HepG2 (cell line): Measurements from ENCODE around the gene CABLES2. TPM values are rescaled to one million over a fixed set of nuclear protein-coding genes. Genes with fewer than 3 reads are reported as not detected.

ENCODE experiments used
- ATAC-seq: fragments of 200-7000 bp; cut with Tn5 transposase; 3 replicates; pipeline ENCODE4 v1.9.1; 2020; ENCODE audit warnings: mild to moderate bottlenecking, moderate library complexity
- BruUV-seq: library from RNA; stranded (reverse); fragments of 400-500 nt; replicated peaks from 2 replicates; lab custom pipeline; 2021; lab: Mats Ljungman, UMichigan
- CTCF ChIA-PET: fragments of 300-600 bp; formaldehyde crosslinking; extraction: SDS; loops from one replicate; lab custom pipeline; 2021; ENCODE audit warnings: low total read pairs, inconsistent platforms, low intra/inter-chr PET ratio; lab: Yijun Ruan, JAX
- POLR2A ChIA-PET: fragments of 350-600 bp; sonication (Branson Sonifier 250); formaldehyde crosslinking; loops from one replicate; lab custom pipeline; 2020; ENCODE audit warnings: antibody characterized with exemption, inconsistent platforms; lab: Yijun Ruan, JAX
- DNase-seq: peaks from one replicate; pipeline ENCODE4 v3.0.0-alpha.2; 2015; ENCODE audit warnings: low spot score
- FAIRE-seq: peaks from 3 replicates; lab custom pipeline; 2011; peaks lifted over from hg19 to GRCh38; lab: Jason Lieb, UNC
- H2AFZ ChIP-seq: one replicate; pipeline ENCODE4 v1.6.1; 2011; ENCODE audit warnings: low read length, inconsistent platforms
- H3K27ac ChIP-seq: fragments of 300-600 bp; 3 replicates; pipeline ENCODE4 v1.8.0; 2011; ENCODE audit warnings: mixed run types, mild to moderate bottlenecking, mixed read lengths, low read length, inconsistent platforms; ENCODE audit not compliant: insufficient read depth; ENCODE audit errors: extremely low read length
- H3K27me3 ChIP-seq, 2 experiments: fragments of 200-600 bp in 1 of 2; 2 replicates in 1 of 2; 3 replicates in 1 of 2; pipeline versions ENCODE4 v1.6.0 to v1.8.0; 2011; ENCODE audit warnings: low read length in 2 of 2, mild to moderate bottlenecking in 2 of 2, moderate library complexity in 2 of 2, inconsistent platforms in 1 of 2; ENCODE audit not compliant: insufficient read depth in 2 of 2, control insufficient read depth in 1 of 2
- H3K36me3 ChIP-seq, 2 experiments: fragments of 200-600 bp in 1 of 2; replicated peaks in 1 of 2; 2 replicates in 1 of 2; 3 replicates in 1 of 2; pipeline versions ENCODE4 v1.5.1 to v1.8.0; 2011; ENCODE audit warnings: low read length in 2 of 2, inconsistent platforms in 1 of 2; ENCODE audit not compliant: insufficient read depth in 2 of 2, control insufficient read depth in 1 of 2
- H3K4me1 ChIP-seq: 2 replicates; pipeline ENCODE4 v1.5.1; 2012; ENCODE audit warnings: low read length, inconsistent platforms; ENCODE audit not compliant: insufficient read depth
- H3K4me2 ChIP-seq: 2 replicates; pipeline ENCODE4 v1.6.0; 2011; ENCODE audit warnings: low read depth, low read length, inconsistent platforms
- H3K4me3 ChIP-seq, 3 experiments: fragments of 200-600 bp in 1 of 3; sonication (generic), shearing (Covaris generic) in 1 of 3; replicated peaks in 1 of 3; 2 replicates each; pipeline ENCODE4 v1.5.1; 2011 to 2016; ENCODE audit warnings: low read length in 3 of 3, inconsistent platforms in 2 of 3, low read depth in 2 of 3, mild to moderate bottlenecking in 2 of 3, control low read depth in 1 of 3, mixed read lengths in 1 of 3; ENCODE audit not compliant: insufficient read depth in 1 of 3
- H3K79me2 ChIP-seq: one replicate; pipeline ENCODE4 v1.6.1; 2011; ENCODE audit warnings: low read length, inconsistent platforms; ENCODE audit not compliant: insufficient read depth
- H3K9ac ChIP-seq: 2 replicates; pipeline ENCODE4 v1.6.0; 2011; ENCODE audit warnings: mild to moderate bottlenecking, low read depth, low read length, inconsistent platforms; ENCODE audit not compliant: insufficient read depth
- H3K9me3 ChIP-seq: 2 replicates; pipeline ENCODE4 v1.5.1; 2012; ENCODE audit warnings: mild to moderate bottlenecking, low read length
- H4K20me1 ChIP-seq: 2 replicates; pipeline ENCODE4 v1.6.0; 2011; ENCODE audit warnings: inconsistent platforms, mild to moderate bottlenecking, low read length, moderate library complexity; ENCODE audit not compliant: insufficient read depth
- AGO1 ChIP-seq: fragments of 200-400 bp; formaldehyde crosslinking; IDR thresholded peaks from 2 replicates; pipeline ENCODE4 v1.6.1; 2017; ENCODE audit warnings: mild to moderate bottlenecking, low read depth, low read length, moderate library complexity; ENCODE audit not compliant: poor library complexity, severe bottlenecking
- AGO2 ChIP-seq: fragments of 200-400 bp; formaldehyde crosslinking; optimal IDR thresholded peaks from 2 replicates; pipeline ENCODE3; 2017; ENCODE audit warnings: mild to moderate bottlenecking, low read depth, low read length, moderate library complexity
- HDAC6 ChIP-seq: fragments of 200-600 bp; sonication (generic); IDR thresholded peaks from 2 replicates; pipeline ENCODE4 v1.7.0; 2017; ENCODE audit warnings: mild to moderate bottlenecking, antibody characterized with exemption, low read length, low read depth
- HNRNPH1 ChIP-seq: fragments of 200-400 bp; formaldehyde crosslinking; optimal IDR thresholded peaks from 2 replicates; pipeline ENCODE3; 2017; ENCODE audit warnings: mild to moderate bottlenecking, low read depth, low read length
- JUNB ChIP-seq: sonication (generic); formaldehyde crosslinking; IDR thresholded peaks from 2 replicates; pipeline ENCODE4 v1.8.0; 2022; ENCODE audit warnings: missing genetic modification reagents, mild to moderate bottlenecking, borderline replicate concordance
- KDM5B ChIP-seq: sonication (generic); formaldehyde crosslinking; IDR thresholded peaks from 2 replicates; pipeline ENCODE4 v1.4.0; 2020; ENCODE audit warnings: missing genetic modification reagents, mild to moderate bottlenecking, borderline replicate concordance
- MAZ ChIP-seq, 2 experiments: sonication (generic) in 1 of 2; formaldehyde crosslinking in 1 of 2; IDR thresholded peaks; 2 replicates each; pipeline versions ENCODE4 v1.5.0 to v1.6.1; 2012 to 2020; ENCODE audit warnings: low read depth in 2 of 2, mild to moderate bottlenecking in 2 of 2, borderline replicate concordance in 1 of 2, improper control_type of control experiment in 1 of 2, low read length in 1 of 2, missing genetic modification reagents in 1 of 2, moderate library complexity in 1 of 2
- NFKB2 ChIP-seq: sonication (generic); formaldehyde crosslinking; IDR thresholded peaks from 2 replicates; pipeline ENCODE4 v1.4.0; 2020; ENCODE audit warnings: missing genetic modification reagents, borderline replicate concordance
- PAF1 ChIP-seq: IDR thresholded peaks from 2 replicates; pipeline ENCODE4 v1.6.1; 2016; ENCODE audit warnings: missing genetic modification reagents, missing compliant biosample characterization
- POLR2AphosphoS5 ChIP-seq: IDR thresholded peaks from 2 replicates; pipeline ENCODE4 v1.6.1; 2012; ENCODE audit warnings: low read depth, low read length
- RBM22 ChIP-seq: fragments of 200-400 bp; formaldehyde crosslinking; optimal IDR thresholded peaks from 2 replicates; pipeline ENCODE3; 2017; ENCODE audit warnings: mild to moderate bottlenecking, low read length, moderate library complexity
- SP4 ChIP-seq: sonication (generic); formaldehyde crosslinking; IDR thresholded peaks from 2 replicates; pipeline ENCODE4 v1.8.1; 2023; ENCODE audit warnings: mild to moderate bottlenecking, missing genetic modification reagents
- SRSF1 ChIP-seq: fragments of 200-400 bp; formaldehyde crosslinking; optimal IDR thresholded peaks from 2 replicates; pipeline ENCODE3; 2017; ENCODE audit warnings: mild to moderate bottlenecking, low read depth, low read length, moderate library complexity
- WGBS: methylation state at CpG from one replicate; pipeline ENCODE4 v1.1.6; 2017; ENCODE audit warnings: low lambda C conversion rate; 5-methylcytosine and 5-hydroxymethylcytosine counted together
- in situ Hi-C: cut with HindIII; loops from 2 replicates; pipeline ENCODE4 v1.10.0; 2017; ENCODE audit warnings: low pct_unique_long_range_greater_than_20kb; ENCODE audit not compliant: extremely low pct_ligation_motif_present
- intact Hi-C: fragments of 100-400 bp; cut with micrococcal nuclease; formaldehyde crosslinking; loops from one replicate; pipeline ENCODE4 v1.10.0; 2022; ENCODE audit not compliant: unreplicated experiment
- polyA plus RNA-seq, 8 experiments: library from polyadenylated mRNA; depleted of rRNA in 3 of 8; stranded (reverse) in 7 of 8; unstranded in 1 of 8; fragments of >200 nt; fragmentation: Illumina TruSeq in 4 of 8; extraction: Trizol in 4 of 8; gene quantifications; 2 replicates each; pipeline versions ENCODE4 v1.2.1 to v1.2.3, GENCODE V29; 2011 to 2016; ENCODE audit warnings: low read depth in 4 of 8, missing spikeins in 1 of 8, mixed read lengths in 1 of 8; ENCODE audit not compliant: insufficient read depth in 1 of 8
- total RNA-seq, 5 experiments: library from RNA; depleted of rRNA; stranded (reverse); fragments of >200 nt; fragmentation: Illumina TruSeq; extraction: Trizol; gene quantifications; 2 replicates each; pipeline ENCODE4 v1.2.3, GENCODE V29; 2016; ENCODE audit warnings: low read depth in 1 of 5
- TF ChIP-seq, protein P1 (sequence below): sonication (generic); formaldehyde crosslinking; IDR thresholded peaks from 2 replicates; pipeline ENCODE4 v1.5.0; 2020; ENCODE audit warnings: missing genetic modification reagents, mild to moderate bottlenecking, borderline replicate concordance

The CABLES2 gene
- total and polyA plus RNA-seq, 2 of the 13 experiments (the other 11 are each of a cell fraction or from before 2014, with no cell fraction given), result 5.2 to 9.7 TPM

DNA sequence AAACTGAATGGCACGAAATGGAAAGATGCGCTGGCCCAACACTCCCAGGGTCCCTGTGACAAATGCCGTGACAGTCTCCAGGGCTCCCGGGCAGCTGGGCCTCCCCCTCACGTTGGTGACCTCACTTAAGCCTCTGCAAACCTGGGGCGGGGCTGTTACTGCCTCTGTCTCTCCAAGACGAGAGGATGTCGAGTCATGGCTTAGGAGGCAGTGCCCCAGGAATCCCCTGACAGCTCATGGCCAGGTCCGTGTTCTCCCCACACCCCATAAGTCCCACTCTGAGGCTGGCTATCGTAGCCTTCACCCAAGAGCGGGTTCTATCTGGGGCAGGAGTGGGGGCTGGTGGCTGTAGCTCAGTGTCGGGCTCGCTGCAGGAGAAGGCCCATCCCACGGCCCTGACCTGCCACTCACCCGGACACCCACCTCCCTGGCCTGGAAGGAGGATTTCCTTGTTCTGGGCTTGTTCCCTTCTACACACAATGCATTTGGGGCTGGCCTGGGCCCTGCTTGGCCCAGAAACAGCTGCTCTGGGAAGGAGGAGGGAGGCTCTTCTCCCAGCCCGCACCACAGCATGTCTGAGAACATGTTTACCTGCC, 25.8 kb downstream of the CABLES2 start:
- no peak overlapping the region for H3K4me3 ChIP-seq
- in situ Hi-C loops, result no loop called here
- H3K36me3 ChIP-seq, result 0 out of 5 replicates have a peak, but pooled peaks cover 2 to 6% of the 10 kb centered on the region in 2 experiments
- no peak overlapping the region for H3K4me2 ChIP-seq
- FAIRE-seq, result no peak
- H2AFZ ChIP-seq, result no peak overlapping the region
- no peak overlapping the region for H3K27ac ChIP-seq
- TF ChIP-seq, protein P1, sequence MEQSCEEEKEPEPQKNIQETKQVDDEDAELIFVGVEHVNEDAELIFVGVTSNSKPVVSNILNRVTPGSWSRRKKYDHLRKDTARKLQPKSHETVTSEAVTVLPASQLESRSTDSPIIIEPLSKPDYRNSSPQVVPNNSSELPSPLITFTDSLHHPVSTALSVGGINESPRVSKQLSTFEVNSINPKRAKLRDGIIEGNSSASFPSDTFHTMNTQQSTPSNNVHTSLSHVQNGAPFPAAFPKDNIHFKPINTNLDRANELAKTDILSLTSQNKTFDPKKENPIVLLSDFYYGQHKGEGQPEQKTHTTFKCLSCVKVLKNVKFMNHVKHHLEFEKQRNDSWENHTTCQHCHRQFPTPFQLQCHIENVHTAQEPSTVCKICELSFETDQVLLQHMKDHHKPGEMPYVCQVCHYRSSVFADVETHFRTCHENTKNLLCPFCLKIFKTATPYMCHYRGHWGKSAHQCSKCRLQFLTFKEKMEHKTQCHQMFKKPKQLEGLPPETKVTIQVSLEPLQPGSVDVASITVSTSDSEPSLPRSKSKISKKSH (CRISPR knock-in tag), result peak; percentile 72
- no peak for TF ChIP-seq JUNB
- peak; percentile 79 for TF ChIP-seq AGO2
- 0 out of 2 replicates have a peak, but pooled peaks have one; percentile 32 for TF ChIP-seq SP4 (CRISPR knock-in tag)
- TF ChIP-seq SRSF1, result peak; percentile 10
- TF ChIP-seq KDM5B (CRISPR knock-in tag), result peak; percentile 33
- peak; percentile 6 for TF ChIP-seq AGO1
- TF ChIP-seq HNRNPH1, result peak; percentile 50
- TF ChIP-seq HDAC6, result no peak
- no peak for TF ChIP-seq RBM22
- peak; percentile 14; the same call in 1 of the 2 replicates for TF ChIP-seq POLR2AphosphoS5
- TF ChIP-seq PAF1, result 0 out of 2 replicates have a peak, but pooled peaks have one; percentile 7
- 0 out of 2 replicates have a peak, but pooled peaks have one; percentile 7 for TF ChIP-seq NFKB2 (CRISPR knock-in tag)
- TF ChIP-seq MAZ (IDR thresholded peaks at IDR 0.05; ENCODE audit: borderline replicate concordance, low read depth, low read length), result no peak
- 0 out of 2 replicates have a peak, but pooled peaks have one; percentile 10 for TF ChIP-seq MAZ (CRISPR knock-in tag; IDR thresholded peaks at IDR 0.05; ENCODE audit: low read depth)
- ATAC-seq, result no peak
- no TSS peak for BruUV-seq
- DNase-seq, result no peak
- H4K20me1 ChIP-seq, result peaks cover 6% of the 10 kb centered on the region; the same call in 1 of the 2 replicates
- no peaks in the 10 kb centered on the region; a peak in 2 of 5 replicates for H3K27me3 ChIP-seq
- ChIA-PET POLR2A (interaction anchor here (3.2 kb wide), 1 partner anchor 14 kb away, joined by 51 read pairs; the partner anchor contains the start of gene LAMA5), CTCF (no interaction called here)
- WGBS, result 89% methylated on average over 16 of the region's 16 CpGs
- H3K79me2 ChIP-seq, result peaks cover 14% of the 10 kb centered on the region
- H3K9ac ChIP-seq, result no peak overlapping the region
- no peaks in the 10 kb centered on the region for H3K9me3 ChIP-seq
- H3K4me1 ChIP-seq, result peaks cover 37% of the 10 kb centered on the region
- intact Hi-C loops, result no loop called here
